K562 (cell line): Measurements from ENCODE around the gene OBSL1. TPM values are rescaled to one million over a fixed set of nuclear protein-coding genes. Genes with fewer than 3 reads are reported as not detected.

ENCODE experiments used
- CTBP1 ChIP-seq: fragments of 450-650 bp; IDR thresholded peaks from 2 replicates; pipeline ENCODE4 v1.6.1; 2016; ENCODE audit warnings: borderline replicate concordance
- EP300 ChIP-seq: IDR thresholded peaks from 2 replicates; pipeline ENCODE4 v1.6.1; 2012; ENCODE audit warnings: low read length, improper control_type of control experiment
- ESRRA ChIP-seq: fragments of 450-650 bp; IDR thresholded peaks from 2 replicates; pipeline ENCODE4 v1.6.1; 2014; ENCODE audit warnings: low read depth, mild to moderate bottlenecking, moderate library complexity, borderline replicate concordance
- HMG20B ChIP-seq: fragments of 250-450 bp; sonication (Bioruptor Pico); IDR thresholded peaks from 2 replicates; pipeline ENCODE4 v1.5.0; 2021; ENCODE audit warnings: mild to moderate bottlenecking
- JUN ChIP-seq, 2 experiments: sonication (generic) in 1 of 2; formaldehyde crosslinking in 1 of 2; IDR thresholded peaks; 2 replicates each; pipeline versions ENCODE4 v1.6.1 to v1.8.0; 2012 to 2022; ENCODE audit warnings: borderline replicate concordance in 2 of 2, mild to moderate bottlenecking in 2 of 2, improper control_type of control experiment in 1 of 2, low read depth in 1 of 2, low read length in 1 of 2, missing genetic modification reagents in 1 of 2
- MGA ChIP-seq: fragments of 450-650 bp; IDR thresholded peaks from 2 replicates; pipeline ENCODE4 v1.6.1; 2016; ENCODE audit warnings: mild to moderate bottlenecking, moderate library complexity
- MYC ChIP-seq, 2 experiments: fragments of 250-450 bp in 1 of 2; sonication (Bioruptor Pico) in 1 of 2; IDR thresholded peaks; 2 replicates each; pipeline versions ENCODE4 v1.5.1 to v1.6.1; 2012 to 2021; ENCODE audit warnings: low read depth in 2 of 2, borderline replicate concordance in 1 of 2, improper control_type of control experiment in 1 of 2, low read length in 1 of 2, mild to moderate bottlenecking in 1 of 2, moderate library complexity in 1 of 2
- NONO ChIP-seq, 2 experiments: fragments of 200-400 bp in 1 of 2; fragments of 450-650 bp in 1 of 2; formaldehyde crosslinking in 1 of 2; IDR thresholded peaks; 2 replicates each; pipeline ENCODE4 v1.6.1; 2017; ENCODE audit warnings: low read depth in 2 of 2, mild to moderate bottlenecking in 2 of 2, moderate library complexity in 2 of 2, low read length in 1 of 2
- ZNF175 ChIP-seq: fragments of 200-800 bp; sonication (Bioruptor generic); IDR thresholded peaks from 2 replicates; pipeline ENCODE4 v1.6.1; 2016; ENCODE audit warnings: low read depth, mild to moderate bottlenecking, missing genetic modification characterization, missing compliant biosample characterization
- ZNF24 ChIP-seq: fragments of 450-650 bp; IDR thresholded peaks from 2 replicates; pipeline ENCODE4 v1.6.1; 2016
- polyA plus RNA-seq, 8 experiments: library from polyadenylated mRNA; depleted of rRNA in 4 of 8; stranded (reverse) in 5 of 8; unstranded in 3 of 8; fragments of >200 nt; fragmentation: Nextera tagmentation in 2 of 8; fragmentation: Illumina TruSeq in 1 of 8; extraction: Ambion mirVana in 2 of 8; extraction: Trizol in 1 of 8; gene quantifications; 2 replicates each; pipeline versions ENCODE4 v1.2.1 to v1.2.3, GENCODE V29; 2011 to 2014; ENCODE audit warnings: inconsistent platforms in 1 of 8, missing spikeins in 1 of 8
- total RNA-seq, 7 experiments: library from RNA; depleted of rRNA in 6 of 7; stranded (reverse); fragments of >200 nt in 6 of 7; fragmentation: Illumina TruSeq in 2 of 7; extraction: Trizol in 2 of 7; gene quantifications; 2 replicates each; pipeline versions ENCODE4 v1.2.1 to v1.2.3, GENCODE V29; 2011 to 2021; ENCODE audit warnings: low replicate concordance in 1 of 7
- TF ChIP-seq, protein P1 (sequence below): fragments of 450-650 bp; formaldehyde crosslinking; IDR thresholded peaks from 2 replicates; pipeline ENCODE4 v1.4.0; 2020; ENCODE audit warnings: mild to moderate bottlenecking, moderate library complexity

Gene OBSL1
- total and polyA plus RNA-seq, 9 of the 15 experiments (the other 6 are each of a cell fraction or from before 2014, with no cell fraction given) = 1.2 to 26.6 (median 8.6) TPM

DNA sequence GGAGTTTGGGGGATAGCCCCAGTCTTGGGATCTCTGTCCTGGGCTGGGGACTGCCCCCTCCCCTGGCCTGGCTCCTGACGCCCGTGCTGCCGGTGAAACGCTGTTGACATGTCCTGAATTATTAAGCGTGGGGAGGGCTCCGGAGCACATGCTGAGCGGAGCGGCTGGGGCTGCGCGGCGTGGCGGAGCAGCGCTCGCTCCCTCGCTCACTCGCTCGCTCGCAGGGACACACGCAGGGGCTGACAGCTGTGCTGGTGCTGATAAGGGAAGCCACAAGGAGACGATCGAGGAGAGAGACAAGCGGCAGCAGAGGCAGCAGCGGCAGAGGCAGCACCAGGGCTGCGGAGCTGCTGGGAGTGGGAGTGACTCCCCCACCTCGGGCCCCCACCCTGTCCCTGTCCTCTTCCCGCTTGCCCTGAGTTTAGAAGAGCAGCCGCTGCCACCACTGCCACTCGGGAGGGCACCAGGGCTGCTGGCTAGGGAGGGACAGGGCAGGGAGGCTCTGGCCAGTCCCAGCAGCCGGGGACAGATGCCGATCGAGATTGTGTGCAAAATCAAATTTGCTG is 57.1 kb downstream of the OBSL1 start, which contains the start of gene ASIC4 (continued):
- TF ChIP-seq ESRRA = peak; percentile 84; the same call in 1 of the 2 replicates
- peak; percentile 88 for TF ChIP-seq MGA
- TF ChIP-seq NONO (IDR thresholded peaks at IDR 0.05; ENCODE audit: low read depth in 2 of 2, low read length in 1 of 2) = peak in 1 of 2 experiments; percentile 83; a peak in 2 of 4 replicates
- TF ChIP-seq, protein P1, sequence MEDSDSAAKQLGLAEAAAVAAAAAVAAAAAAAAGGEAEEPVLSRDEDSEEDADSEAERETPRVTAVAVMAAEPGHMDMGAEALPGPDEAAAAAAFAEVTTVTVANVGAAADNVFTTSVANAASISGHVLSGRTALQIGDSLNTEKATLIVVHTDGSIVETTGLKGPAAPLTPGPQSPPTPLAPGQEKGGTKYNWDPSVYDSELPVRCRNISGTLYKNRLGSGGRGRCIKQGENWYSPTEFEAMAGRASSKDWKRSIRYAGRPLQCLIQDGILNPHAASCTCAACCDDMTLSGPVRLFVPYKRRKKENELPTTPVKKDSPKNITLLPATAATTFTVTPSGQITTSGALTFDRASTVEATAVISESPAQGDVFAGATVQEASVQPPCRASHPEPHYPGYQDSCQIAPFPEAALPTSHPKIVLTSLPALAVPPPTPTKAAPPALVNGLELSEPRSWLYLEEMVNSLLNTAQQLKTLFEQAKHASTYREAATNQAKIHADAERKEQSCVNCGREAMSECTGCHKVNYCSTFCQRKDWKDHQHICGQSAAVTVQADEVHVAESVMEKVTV (CRISPR knock-in tag) = peak; percentile 39; the same call in 1 of the 2 replicates
- 0 out of 2 replicates have a peak, but pooled peaks have one; percentile 29 for TF ChIP-seq ZNF175
- TF ChIP-seq MYC (IDR thresholded peaks at IDR 0.05; ENCODE audit: low read depth, low read length) = peak; percentile 98
- TF ChIP-seq MYC (CRISPR knock-in tag; IDR thresholded peaks at IDR 0.05; ENCODE audit: borderline replicate concordance, low read depth) = no peak; the same call in 1 of the 2 replicates
- TF ChIP-seq CTBP1 = peak; percentile 96
- peak; percentile 52; the same call in 1 of the 2 replicates for TF ChIP-seq ZNF24
- peak; percentile 88 for TF ChIP-seq EP300
- no peak for TF ChIP-seq JUN (IDR thresholded peaks at IDR 0.05; ENCODE audit: borderline replicate concordance, low read depth, low read length)
- no peak for TF ChIP-seq JUN (CRISPR knock-in tag; IDR thresholded peaks at IDR 0.05; ENCODE audit: borderline replicate concordance)
- no peak for TF ChIP-seq HMG20B (CRISPR knock-in tag)
